Activated T-helper 1 cell treated with anti-CD3 and anti-CD28 coated beads, Interleukin-2, amount 50 U/mL, for 16 hours (primary cell): ENCODE results near the gene DCPS.
"Not testable (repeated sequence)": the region's sequence is repeated elsewhere in the genome, so short reads cannot be mapped to it uniquely, and the experiment has no call there.

Source experiments
- DNase-seq, 2 donors: peaks; one replicate each; pipeline ENCODE4 v3.0.0-alpha.2; 2020; ENCODE audit warnings: low read depth in 1 of 2, low spot score in 1 of 2

Gene DCPS

DNA sequence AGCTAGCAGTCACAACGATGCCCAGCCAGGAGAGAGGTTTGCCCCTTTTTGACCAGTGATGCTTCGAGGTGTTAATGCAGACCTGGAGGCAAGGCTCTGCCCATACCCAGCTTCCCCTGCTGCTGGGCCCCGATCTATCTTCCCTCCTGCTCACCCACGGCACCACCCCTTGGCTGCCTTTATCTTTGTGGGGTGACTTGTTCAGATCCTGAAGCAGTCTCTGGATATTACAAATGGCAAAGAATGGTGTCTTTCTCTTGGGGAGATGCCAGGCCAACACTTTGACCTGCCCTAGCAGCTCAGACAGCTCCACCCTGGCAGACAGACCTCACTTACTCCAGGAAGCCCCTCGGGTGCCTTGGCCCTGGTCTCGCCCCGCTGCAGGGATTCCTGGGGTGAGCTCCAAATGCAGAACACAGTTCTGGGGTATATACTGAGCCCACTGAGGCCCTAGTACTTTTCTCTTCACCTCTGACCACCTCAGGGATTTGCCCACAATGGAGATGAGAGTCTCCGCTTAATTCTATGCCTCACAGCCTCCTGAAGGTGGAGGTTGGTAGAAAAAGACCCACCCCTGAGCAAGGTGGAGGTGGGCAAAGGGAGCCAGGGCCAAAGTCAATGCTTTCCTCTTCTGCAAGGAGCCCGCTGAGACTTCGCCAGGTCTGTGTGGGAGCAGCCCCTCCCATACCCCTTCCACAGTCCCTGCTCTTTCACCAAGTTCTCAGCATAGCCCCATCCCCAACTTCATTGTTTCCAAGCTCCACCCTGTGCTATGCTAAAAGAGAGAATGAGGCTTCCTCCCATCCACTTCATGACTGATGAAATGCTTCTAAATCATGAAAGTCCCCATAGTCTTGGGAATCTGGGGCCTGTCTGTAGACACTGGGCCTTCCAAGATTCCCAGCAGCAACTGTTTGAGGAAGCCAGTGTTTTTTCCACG lies 40.6 kb downstream of the DCPS start:
- DNase-seq: no peak

GRCh38 chr11:126345283-126345682 lies 41.4 kb downstream of the DCPS start:
- DNase-seq: no peak

- DNase-seq: no peak
Measured at GRCh38 chr11:126345759-126346585, 42.1 kb downstream of the DCPS start.

- no peak for DNase-seq
Measured at GRCh38 chr11:126346586-126346940, 42.7 kb downstream of the DCPS start.

- DNase-seq: not testable (repeated sequence)
Measured at GRCh38 chr11:126346946-126347345, 43.1 kb downstream of the DCPS start.

DNA sequence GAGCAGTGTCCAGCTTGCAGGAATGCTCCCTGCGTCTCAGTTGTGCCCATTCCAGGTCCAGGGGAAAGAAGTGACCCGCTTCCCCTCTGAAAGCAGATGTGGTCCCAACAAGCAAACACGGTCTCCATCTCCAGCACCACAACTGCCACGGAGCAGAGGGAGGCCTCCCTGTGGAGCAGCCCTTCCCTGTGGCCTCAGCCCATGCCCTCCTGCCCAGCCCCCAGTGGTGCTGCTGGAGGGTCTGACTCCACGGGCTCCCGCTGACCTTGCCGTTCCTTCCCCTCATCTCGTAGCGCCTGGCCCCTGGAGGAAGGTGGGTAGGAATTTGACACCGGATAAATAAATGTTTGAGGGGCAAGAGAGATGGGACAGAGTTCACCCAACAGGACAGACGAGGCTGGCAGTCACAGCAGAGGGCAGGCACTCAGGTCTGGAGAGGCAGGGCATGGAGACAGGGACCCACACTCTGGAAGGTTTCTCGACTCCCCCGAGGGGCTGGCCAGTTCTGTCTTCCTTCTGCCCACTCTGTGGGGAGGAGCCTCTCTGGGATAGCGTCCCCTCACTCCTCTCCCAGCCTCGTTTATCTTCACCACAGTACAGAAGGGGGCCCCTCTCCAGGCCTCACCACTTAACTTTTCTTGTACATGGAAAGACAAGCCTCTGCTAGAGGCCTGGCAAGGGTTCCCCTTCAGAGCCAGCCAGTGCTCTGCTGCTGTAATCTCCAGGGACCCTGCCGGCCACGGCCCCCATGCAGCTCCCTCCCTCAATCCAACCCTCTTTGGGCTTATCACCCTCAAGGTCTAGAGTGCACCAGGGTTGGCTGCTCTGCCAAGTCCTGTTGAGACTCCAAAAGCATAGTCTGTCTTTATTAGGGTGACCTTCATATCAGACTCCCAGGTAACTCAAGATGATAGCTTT lies 44.1 kb downstream of the DCPS start:
- DNase-seq: no peak

DNA sequence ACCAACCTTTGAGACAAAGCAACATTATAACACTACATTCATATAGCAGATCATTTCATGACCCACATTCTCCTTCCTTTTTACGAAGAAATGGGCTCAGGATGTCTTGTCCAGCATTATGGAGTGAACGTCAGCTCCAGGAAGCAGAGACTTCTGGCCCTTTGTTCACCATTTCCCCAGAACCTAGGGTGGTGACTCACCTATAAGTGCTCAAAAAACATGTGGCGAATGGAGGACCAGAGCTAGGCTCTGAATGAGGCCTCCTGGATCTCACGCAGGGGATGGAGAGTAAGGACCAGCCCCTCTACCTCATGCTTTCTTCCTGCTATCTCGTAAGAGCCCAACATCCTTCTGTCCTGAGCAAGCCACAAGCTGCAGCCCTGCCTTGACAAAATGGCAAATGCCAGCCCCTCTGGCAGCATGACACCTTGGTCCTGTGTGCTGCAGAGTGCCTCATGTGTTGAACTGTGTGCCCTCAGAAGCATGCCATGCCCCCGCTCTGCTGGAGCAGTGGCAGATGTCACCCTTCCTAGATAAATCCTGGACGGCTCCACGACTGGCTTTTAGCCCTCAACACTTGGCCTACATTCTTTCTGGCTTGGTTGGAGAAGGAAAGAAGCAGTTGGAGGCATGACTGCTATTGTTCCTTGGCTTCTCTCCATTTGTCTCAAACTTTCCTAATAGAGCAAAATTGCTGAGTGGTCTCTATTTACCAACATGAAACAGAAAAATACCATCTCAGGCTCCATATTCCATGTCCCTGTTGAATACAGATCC lies 45.1 kb downstream of the DCPS start:
- no peak for DNase-seq

DNA sequence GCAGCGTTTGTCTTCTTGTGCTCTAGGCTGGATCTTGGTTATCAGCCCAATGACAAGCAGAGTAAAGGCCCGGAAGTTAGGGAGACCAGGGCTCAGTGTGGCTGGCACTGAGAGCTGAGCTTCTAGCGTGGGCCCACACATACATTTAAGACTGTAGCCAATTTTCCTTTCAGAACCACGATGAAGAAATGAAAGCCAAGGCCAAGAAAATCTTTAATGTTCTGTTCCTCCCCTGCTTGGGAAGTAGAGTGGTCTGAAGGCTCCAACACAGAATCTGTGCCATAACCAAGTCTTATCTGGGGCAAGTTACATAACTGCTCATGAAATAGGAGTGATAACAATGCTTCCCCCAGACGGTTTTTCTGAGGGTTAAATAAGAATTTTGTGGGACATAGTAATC lies 47.0 kb downstream of the DCPS start:
- no peak for DNase-seq

- no peak for DNase-seq
Measured at GRCh38 chr11:126352163-126352562, 48.3 kb downstream of the DCPS start.

- no peak for DNase-seq
Measured at GRCh38 chr11:126352934-126353801, 49.3 kb downstream of the DCPS start.

- no peak for DNase-seq
Measured at GRCh38 chr11:126354631-126355323, 50.9 kb downstream of the DCPS start.

DNA sequence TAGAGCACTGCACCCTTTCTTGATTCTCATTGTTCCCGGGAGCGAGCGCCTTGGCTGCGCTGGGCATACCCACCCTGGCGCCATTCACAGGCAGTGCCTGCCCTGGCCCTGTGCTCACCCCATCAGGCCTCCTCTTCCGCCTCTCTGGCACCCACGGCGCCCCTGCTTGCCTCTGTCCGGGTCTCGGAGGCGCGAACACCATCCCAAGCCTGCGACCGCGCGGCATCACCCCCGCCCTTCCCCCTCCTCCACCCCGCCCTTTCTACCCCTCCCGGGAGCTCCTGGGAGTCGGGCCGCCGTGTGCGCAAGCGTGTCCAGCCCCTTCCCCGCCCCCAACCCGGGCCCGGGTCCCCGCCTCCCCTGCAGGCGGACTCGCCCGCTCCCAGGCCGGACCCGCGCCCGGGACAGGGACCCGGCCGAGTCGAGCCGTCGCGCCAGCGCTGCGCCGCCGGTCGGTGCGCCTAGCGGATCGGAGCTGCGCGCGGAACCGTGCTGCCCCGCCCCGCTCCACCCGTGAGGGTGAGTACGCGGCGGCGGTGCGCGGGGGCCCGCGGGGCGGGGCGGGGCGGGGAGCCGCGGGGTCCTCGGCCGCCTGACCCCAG lies 51.6 kb downstream of the DCPS start, which contains the start of gene ST3GAL4:
Gene ST3GAL4 (plus strand): TSS at position 363 of the 602 bp plus-strand sequence. CDS start 50,470 bp downstream, outside the sequence.
- DNase-seq: peak; percentile 25 to 45

DNA sequence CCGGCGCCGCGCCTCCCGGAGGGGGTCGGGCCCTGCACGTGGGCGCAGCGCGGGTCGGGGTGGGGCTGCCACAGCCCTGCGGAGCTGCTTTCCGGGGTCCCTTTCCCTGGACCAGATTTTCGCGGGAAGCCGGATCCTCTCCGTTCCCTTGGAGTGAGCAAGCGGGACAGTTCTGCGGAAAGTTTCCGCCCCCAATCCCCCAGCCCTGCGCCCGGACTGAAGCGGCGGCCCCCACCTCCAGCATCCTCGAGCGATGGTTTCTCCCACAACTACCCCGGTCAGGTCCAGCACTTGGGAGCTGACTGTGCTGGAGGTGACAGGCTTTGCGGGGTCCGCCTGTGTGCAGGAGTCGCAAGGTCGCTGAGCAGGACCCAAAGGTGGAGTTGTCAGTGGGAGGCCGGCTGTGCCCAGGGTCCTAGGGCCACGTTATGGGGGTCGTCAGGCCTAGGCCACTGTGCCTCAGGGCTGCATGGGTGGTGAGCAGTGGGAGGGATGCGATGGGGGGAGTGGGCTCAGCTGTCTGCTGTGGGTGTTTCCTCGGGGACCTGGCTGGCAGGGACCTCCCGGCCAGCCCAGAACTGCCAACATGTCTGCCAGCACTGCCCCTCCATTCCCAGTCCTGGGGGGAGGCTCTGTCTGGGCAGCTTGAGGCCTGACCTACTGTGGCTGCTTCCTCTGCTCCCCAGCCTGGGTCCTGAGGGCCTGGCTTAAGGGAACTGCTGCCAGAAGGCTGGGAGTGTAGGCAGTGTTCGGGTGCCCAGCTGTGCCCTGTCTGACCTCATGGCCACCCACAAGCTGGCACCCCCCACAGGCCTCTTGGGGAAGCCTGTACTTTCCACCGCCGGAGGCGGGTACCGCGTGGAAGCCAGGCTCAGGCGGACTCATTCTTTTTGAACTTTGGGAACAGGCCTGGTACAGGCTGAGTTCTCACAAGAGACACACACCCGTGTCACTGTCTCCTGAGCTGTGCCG lies 52.4 kb downstream of the DCPS start:
- DNase-seq: no peak

- DNase-seq: no peak
Measured at GRCh38 chr11:126357055-126357962, 53.4 kb downstream of the DCPS start.

DNA sequence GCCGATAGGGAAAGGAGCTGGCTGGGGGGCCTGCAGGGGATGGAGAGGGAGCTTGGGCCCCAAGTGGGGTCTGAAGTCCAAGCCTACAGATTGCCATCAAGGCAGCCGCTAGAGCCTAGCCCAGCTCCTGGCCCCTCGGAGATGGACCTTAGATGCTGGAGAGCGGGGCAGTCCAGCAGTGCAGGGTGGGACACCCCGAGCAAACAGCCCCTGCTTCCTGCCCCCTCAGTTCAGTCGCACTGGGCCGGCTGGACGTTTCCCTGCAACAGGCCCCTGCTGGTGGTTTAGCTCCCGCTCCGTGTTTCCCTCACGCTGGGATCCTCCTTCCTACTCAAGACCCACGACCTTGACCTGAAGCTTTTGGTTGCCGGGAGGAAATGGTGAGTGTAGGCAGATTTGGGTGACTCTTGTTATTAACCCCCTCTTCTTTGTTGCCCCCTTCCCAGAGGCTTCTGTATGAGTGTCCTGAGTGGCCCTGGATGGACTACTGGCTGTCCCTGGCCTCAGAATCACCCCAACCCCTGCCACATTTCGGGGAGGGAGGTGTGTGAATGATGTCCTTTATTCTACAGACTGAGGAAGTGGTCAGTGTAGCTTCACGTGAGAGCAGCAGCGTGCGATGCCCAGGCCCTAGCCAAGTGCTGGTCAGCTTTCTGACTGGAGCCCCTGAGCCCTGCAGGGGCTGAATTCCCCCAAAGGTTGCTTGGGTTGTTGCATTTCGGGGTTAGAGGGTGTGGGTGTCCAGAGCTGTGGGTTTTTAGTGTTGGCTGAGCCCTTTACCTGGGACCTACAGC lies 54.3 kb downstream of the DCPS start:
- DNase-seq: no peak
